Mesenchymal stem cell (in vitro differentiated cells and primary cell): ENCODE measurements around the gene TSPAN8.
"Not testable (repeated sequence)": the region's sequence is repeated elsewhere in the genome, so short reads cannot be mapped to it uniquely, and the experiment has no call there.

Experiments
- DNase-seq: peaks from one replicate; pipeline ENCODE4 v3.0.0-alpha.2; 2013
- H2AFZ ChIP-seq: one replicate; pipeline ENCODE4 v1.6.1; 2013; ENCODE audit warnings: low read depth, mild to moderate bottlenecking, control low read depth, inconsistent platforms, low read length, moderate library complexity
- H2AK5ac ChIP-seq: 2 replicates; pipeline ENCODE4 v1.6.1; 2013; ENCODE audit warnings: low read length, moderate library complexity, mild to moderate bottlenecking, inconsistent platforms; ENCODE audit not compliant: severe bottlenecking
- H2BK120ac ChIP-seq: one replicate; pipeline ENCODE4 v1.6.1; 2013; ENCODE audit warnings: low read depth, mild to moderate bottlenecking, inconsistent platforms, low read length, moderate library complexity
- H2BK12ac ChIP-seq, 2 experiments: one replicate each; pipeline ENCODE4 v1.6.1; 2013; ENCODE audit warnings: inconsistent platforms in 2 of 2, low read length in 2 of 2, mild to moderate bottlenecking in 2 of 2, moderate library complexity in 2 of 2, control low read depth in 1 of 2
- H2BK15ac ChIP-seq: one replicate; pipeline ENCODE4 v1.6.1; 2013; ENCODE audit warnings: mild to moderate bottlenecking, low read depth, inconsistent platforms; ENCODE audit not compliant: poor library complexity, severe bottlenecking
- H2BK5ac ChIP-seq: 2 replicates; pipeline ENCODE4 v1.6.1; 2013; ENCODE audit warnings: low read depth, mild to moderate bottlenecking, low read length, control low read depth, inconsistent platforms; ENCODE audit not compliant: poor library complexity, severe bottlenecking
- H3K14ac ChIP-seq, 2 experiments: one replicate each; pipeline ENCODE4 v1.6.1; 2013; ENCODE audit warnings: inconsistent platforms in 2 of 2, low read length in 2 of 2, control low read depth in 1 of 2, mild to moderate bottlenecking in 1 of 2, moderate library complexity in 1 of 2
- H3K18ac ChIP-seq, 2 experiments: one replicate each; pipeline ENCODE4 v1.6.1; 2013; ENCODE audit warnings: inconsistent platforms in 2 of 2, low read length in 2 of 2, control low read depth in 1 of 2, low read depth in 1 of 2, mild to moderate bottlenecking in 1 of 2
- H3K23ac ChIP-seq, 2 experiments: one replicate each; pipeline ENCODE4 v1.6.1; 2013; ENCODE audit warnings: inconsistent platforms in 2 of 2, low read length in 2 of 2, mild to moderate bottlenecking in 2 of 2, moderate library complexity in 2 of 2, control low read depth in 1 of 2
- H3K27ac ChIP-seq: 2 replicates; pipeline ENCODE4 v1.5.1; 2013; ENCODE audit warnings: mild to moderate bottlenecking, moderate library complexity, low read length, control low read depth, inconsistent platforms; ENCODE audit not compliant: poor library complexity, severe bottlenecking
- H3K27me3 ChIP-seq, 2 experiments: 2 replicates each; pipeline versions ENCODE4 v1.6.1 to v1.7.0; 2013; ENCODE audit warnings: low read length in 2 of 2, mild to moderate bottlenecking in 2 of 2, moderate library complexity in 2 of 2, control low read depth in 1 of 2, inconsistent platforms in 1 of 2; ENCODE audit not compliant: control insufficient read depth in 1 of 2, insufficient read depth in 1 of 2
- H3K36me3 ChIP-seq, 2 experiments: 2 replicates each; pipeline versions ENCODE4 v1.6.1 to v1.7.0; 2013; ENCODE audit warnings: low read length in 2 of 2, control low read depth in 1 of 2, inconsistent platforms in 1 of 2, low read depth in 1 of 2, mild to moderate bottlenecking in 1 of 2; ENCODE audit not compliant: insufficient read depth in 2 of 2, control insufficient read depth in 1 of 2
- H3K4ac ChIP-seq, 2 experiments: one replicate each; pipeline ENCODE4 v1.6.1; 2013; ENCODE audit warnings: inconsistent platforms in 2 of 2, low read length in 2 of 2, mild to moderate bottlenecking in 2 of 2, moderate library complexity in 2 of 2, control low read depth in 1 of 2, low read depth in 1 of 2
- H3K4me1 ChIP-seq: 2 replicates; pipeline ENCODE4 v1.6.1; 2013; ENCODE audit warnings: low read depth, low read length, control low read depth; ENCODE audit not compliant: control insufficient read depth, insufficient read depth
- H3K4me2 ChIP-seq: 2 replicates; pipeline ENCODE4 v1.6.1; 2013; ENCODE audit warnings: low read length, mild to moderate bottlenecking, inconsistent platforms; ENCODE audit not compliant: poor library complexity, severe bottlenecking
- H3K4me3 ChIP-seq, 2 experiments: 2 replicates each; pipeline versions ENCODE4 v1.5.1 to v1.7.0; 2013; ENCODE audit warnings: low read length in 2 of 2, mild to moderate bottlenecking in 2 of 2, control low read depth in 1 of 2, low read depth in 1 of 2; ENCODE audit not compliant: insufficient read depth in 1 of 2
- H3K79me1 ChIP-seq: replicated peaks from 2 replicates; pipeline ENCODE4 v1.6.1; 2013; ENCODE audit warnings: mild to moderate bottlenecking, control low read depth, low read length, inconsistent platforms; ENCODE audit not compliant: poor library complexity, severe bottlenecking
- H3K9ac ChIP-seq: 2 replicates; pipeline ENCODE4 v1.7.0; 2013; ENCODE audit warnings: mild to moderate bottlenecking, low read length, moderate library complexity
- H3K9me3 ChIP-seq: 2 replicates; pipeline ENCODE4 v1.7.0; 2013; ENCODE audit warnings: mild to moderate bottlenecking, low read length; ENCODE audit not compliant: control insufficient read depth
- H4K8ac ChIP-seq: one replicate; pipeline ENCODE4 v1.6.1; 2013; ENCODE audit warnings: inconsistent platforms, mild to moderate bottlenecking, low read length, moderate library complexity
- H4K91ac ChIP-seq: one replicate; pipeline ENCODE4 v1.6.1; 2013; ENCODE audit warnings: mild to moderate bottlenecking, low read length, inconsistent platforms
- WGBS: methylation state at CpG from one replicate; pipeline ENCODE4 v1.1.7; 2013; ENCODE audit warnings: mixed read lengths; 5-methylcytosine and 5-hydroxymethylcytosine counted together

TSPAN8 gene

GRCh38 chr12:71158361-71158882, 623 bp upstream of the TSPAN8 start:
- H3K27me3 ChIP-seq: no peaks in the 10 kb centered on the region
- H3K23ac ChIP-seq: no peak overlapping the region
- no peak overlapping the region for H2AFZ ChIP-seq
- 33% methylated on average over 1 of the region's 4 CpGs for WGBS
- no peak overlapping the region for H2AK5ac ChIP-seq
- no peak overlapping the region for H2BK15ac ChIP-seq
- H4K8ac ChIP-seq: no peak overlapping the region
- H3K9ac ChIP-seq: no peak overlapping the region
- H2BK12ac ChIP-seq: no peak overlapping the region
- H3K4ac ChIP-seq: no peak overlapping the region
- H3K9me3 ChIP-seq: no peaks in the 10 kb centered on the region
- DNase-seq: no peak
- no peak overlapping the region for H3K27ac ChIP-seq
- H2BK120ac ChIP-seq: no peak overlapping the region
- no peak overlapping the region for H3K4me3 ChIP-seq
- H3K4me1 ChIP-seq: no peaks in the 10 kb centered on the region
- no peaks in the 10 kb centered on the region for H3K36me3 ChIP-seq
- H3K79me1 ChIP-seq: no peaks in the 10 kb centered on the region
- H2BK5ac ChIP-seq: no peak overlapping the region
- no peak overlapping the region for H3K18ac ChIP-seq
- no peak overlapping the region for H3K4me2 ChIP-seq
- no peak overlapping the region for H3K14ac ChIP-seq
- H4K91ac ChIP-seq: no peak overlapping the region

DNA sequence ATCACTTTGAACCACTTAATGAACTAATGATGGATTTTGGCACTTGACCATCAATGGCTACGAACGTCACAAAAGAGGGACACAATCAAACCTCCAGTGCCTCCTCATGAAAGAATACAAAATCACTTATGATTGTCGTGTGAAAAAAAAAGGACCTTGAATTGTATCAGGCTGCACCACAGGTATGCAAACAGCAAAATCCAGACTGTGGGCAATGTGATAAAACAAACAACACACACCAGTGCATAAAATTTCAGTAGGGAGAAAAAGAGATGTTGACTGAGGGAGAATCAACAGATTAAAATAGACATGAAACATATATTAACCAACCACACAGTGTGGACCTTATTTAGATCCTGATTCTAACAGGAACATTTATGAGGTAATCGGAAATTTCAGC, 2.6 kb downstream of the TSPAN8 start:
- no peaks in the 10 kb centered on the region for H3K36me3 ChIP-seq

DNA sequence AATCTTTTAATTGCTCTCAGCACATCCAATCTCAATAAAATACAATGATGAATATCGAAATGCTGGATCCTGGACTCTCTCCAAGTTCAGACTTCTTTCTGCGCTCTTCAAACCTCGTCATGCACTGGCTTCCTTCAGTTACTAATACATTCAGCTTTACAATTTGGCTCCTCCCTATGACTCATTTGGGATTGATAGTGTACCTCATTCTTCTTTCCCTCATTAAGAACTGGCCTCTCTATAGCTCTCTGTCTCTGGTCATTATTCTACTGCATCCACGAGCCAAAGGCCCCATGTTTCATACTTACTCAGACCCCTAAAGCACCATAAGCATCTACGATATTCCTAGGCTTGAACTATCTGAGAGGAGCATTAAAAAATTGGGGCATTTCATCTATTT, 4.9 kb downstream of the TSPAN8 start:
- H3K36me3 ChIP-seq: no peaks in the 10 kb centered on the region
- no peak overlapping the region for H4K8ac ChIP-seq
- no peak overlapping the region for H3K4me3 ChIP-seq
- H2AFZ ChIP-seq: no peak overlapping the region
- no peak overlapping the region for H2BK15ac ChIP-seq
- no peak overlapping the region for H2BK12ac ChIP-seq
- no peak overlapping the region for H3K4ac ChIP-seq
- no peaks in the 10 kb centered on the region for H3K27me3 ChIP-seq
- H3K18ac ChIP-seq: no peak overlapping the region
- no peak overlapping the region for H3K14ac ChIP-seq
- H3K4me2 ChIP-seq: no peak overlapping the region
- WGBS: 82% methylated on average over 5 of the region's 5 CpGs
- no peaks in the 10 kb centered on the region for H3K79me1 ChIP-seq
- peak; percentile 1 for DNase-seq
- no peak overlapping the region for H4K91ac ChIP-seq
- H3K4me1 ChIP-seq: no peaks in the 10 kb centered on the region
- H2BK5ac ChIP-seq: no peak overlapping the region
- H3K27ac ChIP-seq: no peak overlapping the region
- no peak overlapping the region for H3K23ac ChIP-seq
- no peaks in the 10 kb centered on the region for H3K9me3 ChIP-seq
- H2BK120ac ChIP-seq: no peak overlapping the region
- H3K9ac ChIP-seq: no peak overlapping the region
- H2AK5ac ChIP-seq: no peak overlapping the region

More for the DNA sequence above, 2.6 kb downstream of the TSPAN8 start:
- Histone ChIP-seq H2AK5ac (no peak overlapping the region), H3K4me2 (no peak overlapping the region), H3K27me3 (no peaks in the 10 kb centered on the region), H4K8ac (no peak overlapping the region), H3K14ac (no peak overlapping the region), H2BK120ac (no peak overlapping the region), H2BK15ac (no peak overlapping the region), H3K79me1 (no peaks in the 10 kb centered on the region), H2BK5ac (no peak overlapping the region), H3K23ac (no peak overlapping the region), H3K18ac (no peak overlapping the region), H3K4me3 (no peak overlapping the region), H3K4ac (no peak overlapping the region), H2BK12ac (no peak overlapping the region), H3K9ac (no peak overlapping the region), H3K4me1 (no peaks in the 10 kb centered on the region), H3K27ac (no peak overlapping the region), H4K91ac (no peak overlapping the region), H3K9me3 (no peaks in the 10 kb centered on the region), H2AFZ (no peak overlapping the region)
- WGBS: 93% methylated on average over 3 of the region's 4 CpGs
- no peak for DNase-seq

DNA sequence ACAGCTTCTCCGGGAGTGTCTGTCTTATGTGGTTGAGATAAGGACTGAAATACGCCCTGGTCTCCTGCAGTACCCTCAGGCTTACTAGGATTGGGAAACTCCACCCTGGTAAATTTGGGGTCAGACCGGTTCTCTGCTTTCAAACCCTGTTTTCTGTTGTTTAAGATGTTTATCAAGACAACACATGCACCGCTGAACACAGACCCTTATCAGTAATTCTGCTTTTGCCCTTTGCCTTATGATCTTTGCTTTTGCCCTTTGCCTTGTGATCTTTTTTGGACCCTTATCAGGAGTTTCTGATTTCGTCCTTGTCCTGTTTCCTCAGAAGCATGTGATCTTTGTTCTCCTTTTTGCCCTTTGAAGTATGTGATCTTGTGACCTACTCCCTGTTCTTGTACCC, 7.8 kb downstream of the TSPAN8 start:
- H3K14ac ChIP-seq, H3K9me3 ChIP-seq, H3K27me3 ChIP-seq, H3K9ac ChIP-seq, H2BK5ac ChIP-seq, H3K23ac ChIP-seq, H2BK12ac ChIP-seq, H3K79me1 ChIP-seq, H3K4me2 ChIP-seq, H3K36me3 ChIP-seq, H4K8ac ChIP-seq, H2BK120ac ChIP-seq, H3K18ac ChIP-seq, H3K4me3 ChIP-seq, H2AFZ ChIP-seq, H3K27ac ChIP-seq, H4K91ac ChIP-seq, H2AK5ac ChIP-seq, DNase-seq, H3K4me1 ChIP-seq, H3K4ac ChIP-seq, H2BK15ac ChIP-seq: not testable (repeated sequence)
- 87% methylated on average over 5 of the region's 5 CpGs for WGBS
